ENCODE measurements around the gene RGPD6. TPM values are rescaled to one million over a fixed set of nuclear protein-coding genes. Genes with fewer than 3 reads are reported as not detected.
"Not testable (repeated sequence)": the region's sequence is repeated elsewhere in the genome, so short reads cannot be mapped to it uniquely, and the experiment has no call there.

The RGPD6 gene
- total RNA-seq, 1 donor from 2014 or later, result 5.0 TPM

- ATAC-seq; intact Hi-C loops (cut with DNase I); DNase-seq (ENCODE audit: missing footprints): not testable (repeated sequence)
Observed at GRCh38 chr2:110494488-110494887, 82.5 kb downstream of the RGPD6 start.

GRCh38 chr2:110488991-110489390 is 88.0 kb downstream of the RGPD6 start:
- DNase-seq (ENCODE audit: missing footprints); intact Hi-C loops (cut with DNase I); ATAC-seq: not testable (repeated sequence)

GRCh38 chr2:110482697-110483096 is 94.3 kb downstream of the RGPD6 start:
- ATAC-seq; intact Hi-C loops (cut with DNase I); DNase-seq (ENCODE audit: missing footprints): not testable (repeated sequence)

GRCh38 chr2:110481200-110481599 is 95.8 kb downstream of the RGPD6 start:
- DNase-seq (ENCODE audit: missing footprints); intact Hi-C loops (cut with DNase I); ATAC-seq: not testable (repeated sequence)

GRCh38 chr2:110480084-110480483 is 96.9 kb downstream of the RGPD6 start:
- intact Hi-C loops (cut with DNase I); DNase-seq (ENCODE audit: missing footprints); ATAC-seq: not testable (repeated sequence)

GRCh38 chr2:110477370-110477769 is 99.7 kb downstream of the RGPD6 start:
- ATAC-seq; DNase-seq (ENCODE audit: missing footprints); intact Hi-C loops (cut with DNase I): not testable (repeated sequence)

- intact Hi-C loops (cut with DNase I); DNase-seq (ENCODE audit: missing footprints); ATAC-seq: not testable (repeated sequence)
Observed at GRCh38 chr2:110476952-110477351, 100.1 kb downstream of the RGPD6 start.

- intact Hi-C loops (cut with DNase I); DNase-seq (ENCODE audit: missing footprints); ATAC-seq: not testable (repeated sequence)
Observed at GRCh38 chr2:110475627-110476359, 101.2 kb downstream of the RGPD6 start.

GRCh38 chr2:110474898-110475297 is 102.1 kb downstream of the RGPD6 start:
- intact Hi-C loops (cut with DNase I); DNase-seq (ENCODE audit: missing footprints); ATAC-seq: not testable (repeated sequence)

GRCh38 chr2:110473059-110473358 is 104.0 kb downstream of the RGPD6 start:
- intact Hi-C loops (cut with DNase I); ATAC-seq; DNase-seq (ENCODE audit: missing footprints): not testable (repeated sequence)

GRCh38 chr2:110472171-110473058 is 104.6 kb downstream of the RGPD6 start, which contains the start of gene LIMS4:
Gene LIMS4 (minus strand): TSS chr2:110472816. CDS start chr2:110472778, 38 bp downstream.
- intact Hi-C loops (cut with DNase I); DNase-seq (ENCODE audit: missing footprints): not testable (repeated sequence)
- ATAC-seq, result peak; percentile 98

- ATAC-seq; DNase-seq (ENCODE audit: missing footprints); intact Hi-C loops (cut with DNase I): not testable (repeated sequence)
Observed at GRCh38 chr2:110468921-110469320, 108.1 kb downstream of the RGPD6 start.

- ATAC-seq; intact Hi-C loops (cut with DNase I); DNase-seq (ENCODE audit: missing footprints): not testable (repeated sequence)
Observed at GRCh38 chr2:110465312-110465711, 111.7 kb downstream of the RGPD6 start.

Other genes with a start within 250 kb of the RGPD6 start
- 3.7 TPM for gene LIMS4, start 104.4 kb downstream of the RGPD6 start, total RNA-seq
- 0.87 TPM for gene BUB1, start 100.8 kb upstream of the RGPD6 start, total RNA-seq
- gene ACOXL, start 155.4 kb upstream of the RGPD6 start, total RNA-seq, result not detected

All from Right ventricle myocardium inferior (tissue), 1 donor.